Stimulated activated CD4-positive, alpha-beta T cell treated with anti-CD3 and anti-CD28 coated beads, TNF-alpha, amount 100 ng/mL, for 4 hours (primary cell): ENCODE results near the gene ABHD17A.

Source experiments
- DNase-seq, 3 experiments: peaks; one replicate each; pipeline ENCODE4 v3.0.0-alpha.2; 2020; ENCODE audit warnings: low read depth in 3 of 3

Gene ABHD17A

GRCh38 chr19:1839658-1840540 is 45.4 kb downstream of the ABHD17A start:
- no peak for DNase-seq

- DNase-seq, result no peak
These were observed 47.6 kb downstream of the ABHD17A start for GRCh38 chr19:1837625-1838105.

- DNase-seq, result no peak
These were observed 48.1 kb downstream of the ABHD17A start for GRCh38 chr19:1837222-1837565.

- DNase-seq, result no peak
These were observed 48.7 kb downstream of the ABHD17A start for GRCh38 chr19:1836458-1837221.

GRCh38 chr19:1833540-1833939 is 51.8 kb downstream of the ABHD17A start:
- no peak for DNase-seq

- DNase-seq, result no peak
These were observed 53.1 kb downstream of the ABHD17A start for GRCh38 chr19:1832046-1832663.

- no peak for DNase-seq
These were observed 54.3 kb downstream of the ABHD17A start for GRCh38 chr19:1830978-1831377.

- no peak for DNase-seq
These were observed 54.7 kb downstream of the ABHD17A start for GRCh38 chr19:1830568-1830967.

GRCh38 chr19:1829958-1830357 is 55.3 kb downstream of the ABHD17A start:
- DNase-seq, result no peak

GRCh38 chr19:1828279-1829238 is 56.7 kb downstream of the ABHD17A start:
- no peak for DNase-seq

- DNase-seq, result no peak
These were observed 57.6 kb downstream of the ABHD17A start for GRCh38 chr19:1827566-1828278.
